HG03520 (cell line): ENCODE measurements around the gene KIF24.
"Not testable (repeated sequence)": the region's sequence is repeated elsewhere in the genome, so short reads cannot be mapped to it uniquely, and the experiment has no call there.

Source experiments
- ATAC-seq: cut with Tn5 transposase; IDR thresholded peaks from one replicate; pipeline ENCODE4 v1.9.1; 2021; ENCODE audit warnings: mild to moderate bottlenecking, moderate library complexity; ENCODE audit not compliant: unreplicated experiment

Gene KIF24

GRCh38 chr9:34366365-34366764 is 37.3 kb upstream of the KIF24 start:
- no peak for ATAC-seq

DNA sequence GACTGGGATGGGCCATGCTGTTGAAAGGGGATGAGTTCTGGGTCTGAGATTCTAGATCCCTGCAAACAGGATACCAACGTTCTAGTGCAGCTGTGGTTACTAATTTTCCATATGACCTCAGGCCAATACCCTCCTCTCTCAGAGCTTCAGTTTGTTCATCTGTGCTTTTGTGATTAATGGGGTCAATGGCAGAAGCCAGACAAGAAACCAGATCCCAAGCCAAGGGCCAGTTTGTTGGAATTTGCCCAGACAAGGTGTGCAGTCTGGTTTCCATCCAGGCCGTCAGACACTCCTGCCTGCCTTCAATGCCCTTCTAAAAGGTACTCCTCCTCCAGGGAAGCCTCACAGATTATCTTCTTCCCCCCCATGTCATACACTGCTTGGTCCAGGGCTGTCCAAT is 36.2 kb upstream of the KIF24 start:
- no peak for ATAC-seq

DNA sequence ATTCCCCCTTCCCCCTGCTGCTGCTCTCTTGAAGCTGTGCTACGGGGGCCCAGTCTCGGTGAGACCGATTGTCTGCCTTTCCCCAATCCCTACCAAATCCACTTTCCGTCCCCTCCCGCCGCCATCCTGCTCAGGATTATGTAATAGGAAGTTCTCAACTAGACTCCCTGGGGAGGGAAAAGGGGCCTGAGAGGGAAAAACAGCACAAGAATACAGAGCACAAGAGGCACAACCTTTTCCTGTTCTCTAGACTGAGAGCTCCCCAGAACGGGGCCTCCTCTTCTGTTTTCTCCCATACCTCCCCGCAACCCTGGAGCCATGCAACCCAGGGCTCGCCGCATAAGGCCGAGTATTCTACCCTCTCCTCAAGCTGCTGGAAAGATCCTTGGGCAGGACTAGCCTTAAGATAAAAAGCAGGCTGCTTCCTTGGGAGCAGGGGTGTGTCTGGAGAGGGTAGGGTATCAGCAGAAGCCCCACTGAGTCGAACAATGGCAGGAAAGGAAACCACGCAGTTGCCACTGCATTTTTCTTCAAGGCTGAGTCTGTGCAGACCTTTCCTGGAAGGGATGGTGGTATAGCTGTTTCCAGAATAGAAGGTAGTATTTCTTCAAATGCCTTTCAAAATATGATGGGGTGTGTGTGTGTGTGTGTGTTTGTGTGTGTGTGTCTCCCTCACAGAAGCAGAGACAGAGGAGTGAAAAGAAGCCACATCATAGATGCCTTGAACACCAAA is 34.7 kb upstream of the KIF24 start:
- no peak for ATAC-seq

- ATAC-seq: no peak
These were observed 33.6 kb upstream of the KIF24 start for GRCh38 chr9:34362614-34363214.

GRCh38 chr9:34352957-34353356 is 23.9 kb upstream of the KIF24 start:
- not testable (repeated sequence) for ATAC-seq

- not testable (repeated sequence) for ATAC-seq
These were observed 23.1 kb upstream of the KIF24 start for GRCh38 chr9:34352122-34352652.

DNA sequence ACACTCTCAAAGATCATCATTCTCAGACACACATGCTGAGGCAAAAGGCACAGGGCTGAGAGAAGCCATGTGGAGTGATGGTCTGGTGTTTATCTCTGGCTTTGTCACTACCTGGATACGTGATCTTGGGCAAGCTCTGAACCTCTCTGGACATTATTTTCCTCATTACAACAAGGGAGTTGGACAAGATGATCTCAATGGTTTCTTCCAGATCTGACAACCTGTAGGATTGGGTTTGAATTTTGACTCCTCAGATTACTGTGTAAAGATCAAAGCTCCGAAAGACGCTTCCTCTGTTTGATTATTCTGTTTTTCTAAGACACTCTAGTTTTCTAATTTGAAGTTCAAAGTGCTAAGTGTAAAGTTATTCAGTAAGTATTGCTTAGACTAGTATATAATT is 20.3 kb upstream of the KIF24 start:
- no peak for ATAC-seq

GRCh38 chr9:34347800-34348158 is 18.7 kb upstream of the KIF24 start:
- no peak for ATAC-seq

DNA sequence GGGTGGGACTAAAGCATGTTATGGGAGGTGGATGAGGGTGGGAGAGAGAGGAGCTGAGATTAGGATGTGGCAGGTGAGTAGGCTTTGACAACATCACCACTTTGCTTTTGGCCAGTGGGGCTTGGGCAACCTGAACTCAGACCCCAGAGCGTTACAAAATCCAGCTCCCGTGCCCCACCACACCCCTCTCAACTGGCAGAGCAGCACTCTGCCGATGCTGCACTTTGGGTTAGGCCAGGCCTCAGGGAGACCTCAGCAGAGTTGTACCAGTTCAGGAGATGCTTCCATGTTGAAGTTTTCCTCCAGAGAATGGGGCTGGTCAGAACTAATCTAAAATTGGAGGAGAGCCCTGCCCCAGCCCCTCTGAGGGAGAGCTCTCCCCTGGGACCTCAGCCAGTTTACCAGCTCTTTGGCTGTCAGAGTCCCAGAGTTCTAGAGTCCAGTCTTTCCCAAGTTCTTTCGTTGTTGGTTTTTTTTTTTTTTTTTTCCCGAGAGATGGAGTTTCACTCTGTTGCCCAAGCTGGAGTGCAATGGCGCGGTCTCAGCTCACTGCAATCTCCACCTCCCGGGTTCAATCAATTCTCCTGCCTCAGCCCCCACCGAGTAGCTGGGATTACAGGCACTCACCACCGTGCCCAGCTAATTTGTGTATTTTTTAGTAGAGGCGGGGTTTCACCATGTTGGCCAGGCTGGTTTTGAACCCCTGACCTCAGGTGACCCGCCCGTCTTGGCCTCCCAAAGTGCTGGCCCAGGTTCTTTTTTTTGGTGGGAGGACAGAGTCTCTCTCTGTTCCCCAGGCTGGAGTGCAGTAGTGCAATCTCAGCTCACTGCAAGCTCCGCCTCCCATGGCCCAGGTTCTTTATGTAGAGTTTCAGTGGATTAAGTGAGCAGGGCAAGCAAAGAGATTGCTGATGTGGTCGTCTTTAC is 18.1 kb upstream of the KIF24 start:
- no peak for ATAC-seq

GRCh38 chr9:34343605-34344004 is 14.5 kb upstream of the KIF24 start:
- ATAC-seq: no peak

DNA sequence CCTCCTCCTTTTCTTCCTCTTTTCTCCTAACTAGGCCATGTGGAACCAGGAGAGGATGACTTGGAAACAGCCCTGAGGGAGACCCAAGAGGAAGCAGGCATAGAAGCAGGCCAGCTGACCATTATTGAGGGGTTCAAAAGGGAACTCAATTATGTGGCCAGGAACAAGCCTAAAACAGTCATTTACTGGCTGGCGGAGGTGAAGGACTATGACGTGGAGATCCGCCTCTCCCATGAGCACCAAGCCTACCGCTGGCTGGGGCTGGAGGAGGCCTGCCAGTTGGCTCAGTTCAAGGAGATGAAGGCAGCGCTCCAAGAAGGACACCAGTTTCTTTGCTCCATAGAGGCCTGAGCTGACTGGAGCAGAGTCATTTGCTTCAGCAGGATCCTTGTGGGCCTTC is 14.0 kb upstream of the KIF24 start:
- ATAC-seq: no peak

GRCh38 chr9:34341659-34342295 is 12.7 kb upstream of the KIF24 start:
- no peak for ATAC-seq

GRCh38 chr9:34338665-34339385 is 9.8 kb upstream of the KIF24 start:
- ATAC-seq: no peak

DNA sequence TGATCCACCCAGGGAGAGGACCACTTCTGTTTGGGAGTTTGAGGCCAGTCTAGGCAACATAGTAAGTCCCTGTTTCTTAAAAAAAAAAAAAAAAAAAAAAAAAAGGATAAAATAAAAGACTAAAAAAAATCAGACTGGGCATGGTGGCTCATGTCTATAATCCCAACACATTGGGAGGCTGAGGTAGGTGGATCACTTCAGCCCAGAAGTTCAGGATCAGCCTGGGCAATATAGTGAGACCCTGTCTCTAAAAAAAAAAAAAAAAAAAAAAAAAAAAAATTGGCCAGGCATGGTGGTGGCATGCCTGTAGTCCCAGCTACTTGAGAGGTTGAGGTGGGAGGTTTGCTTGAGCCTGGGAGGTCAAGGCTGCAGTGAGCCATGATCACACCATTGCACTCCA is 9.0 kb upstream of the KIF24 start:
- not testable (repeated sequence) for ATAC-seq

- no peak for ATAC-seq
These were observed 8.3 kb upstream of the KIF24 start for GRCh38 chr9:34337403-34337802.

DNA sequence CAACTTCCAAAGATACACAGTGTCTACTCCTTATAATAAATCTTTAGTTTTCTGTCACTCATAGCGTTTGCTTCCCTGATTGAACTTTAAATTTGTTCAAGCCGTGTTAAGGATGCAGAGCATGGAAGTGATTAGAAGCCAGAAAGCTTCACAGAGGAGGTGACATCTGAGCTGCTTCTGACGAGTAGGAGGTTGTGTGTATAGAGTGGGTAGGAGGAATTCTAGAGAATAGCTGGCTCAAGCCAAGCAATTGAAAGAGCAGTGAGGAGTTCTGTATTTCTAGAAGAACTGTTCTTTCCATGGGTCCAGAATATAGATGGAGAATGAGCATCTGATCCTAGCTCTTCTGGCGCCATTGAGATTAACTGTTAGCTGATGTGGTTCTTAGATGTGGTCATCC is 6.3 kb upstream of the KIF24 start:
- no peak for ATAC-seq

DNA sequence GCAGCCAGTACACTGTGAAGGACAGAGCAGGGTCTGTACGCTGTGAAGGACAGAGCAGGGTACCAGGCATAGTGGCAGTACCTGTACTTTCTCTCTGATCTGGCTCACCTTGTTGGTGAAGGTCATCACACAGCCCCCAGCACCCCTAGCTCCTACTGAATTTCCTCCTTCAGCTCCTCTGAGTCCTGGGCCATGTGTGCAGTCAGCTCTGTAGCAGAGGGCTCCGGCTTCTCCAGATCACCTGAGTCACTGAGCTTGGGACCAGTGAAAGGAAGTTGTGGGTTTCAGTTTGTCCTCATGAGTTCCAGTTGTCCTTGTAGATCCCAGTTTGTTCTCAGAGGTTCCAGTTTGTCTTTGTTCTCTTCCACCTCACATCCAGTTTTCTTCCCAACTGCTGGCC is 5.8 kb upstream of the KIF24 start:
- ATAC-seq: no peak

DNA sequence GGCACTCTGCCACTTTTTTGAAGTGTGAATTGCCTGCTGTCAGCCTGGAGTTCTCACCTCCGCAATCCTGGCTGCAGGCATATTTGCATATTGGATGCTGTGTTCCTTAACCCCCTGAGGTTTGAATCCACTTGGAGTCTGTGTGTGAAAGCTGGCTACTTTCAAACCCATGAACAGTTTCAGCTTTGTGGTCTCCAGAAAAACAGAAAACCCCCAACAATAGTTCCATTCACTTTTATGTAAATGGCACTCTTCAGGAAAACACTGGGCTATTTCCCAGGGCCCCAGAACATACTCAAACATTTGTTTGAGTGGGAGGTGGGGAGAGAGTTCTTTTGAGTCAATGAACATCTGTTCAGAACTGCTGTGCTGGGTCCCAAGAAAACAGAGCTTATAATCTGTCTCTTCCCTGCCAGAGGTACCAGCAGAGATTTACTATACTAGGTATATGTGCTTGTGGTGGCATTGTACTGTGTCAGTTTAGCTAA is 5.3 kb upstream of the KIF24 start:
- ATAC-seq: no peak

GRCh38 chr9:34333836-34334235 is 4.8 kb upstream of the KIF24 start:
- no peak for ATAC-seq
